SHP77 (cell line): ENCODE measurements around the gene BZW2.

Experiments
- DNase-seq, 2 experiments: peaks; one replicate each; lab custom pipeline; 2025; lab: John Stamatoyannopoulos, UW

BZW2 gene

GRCh38 chr7:16753932-16754855 is 108.2 kb downstream of the BZW2 start:
- DNase-seq: peak; percentile 67 to 76

- peak in 1 of 2 experiments; percentile 16 for DNase-seq
Measured at GRCh38 chr7:16754856-16755317, 108.9 kb downstream of the BZW2 start.

- DNase-seq: no peak
Measured at GRCh38 chr7:16755397-16755796, 109.4 kb downstream of the BZW2 start.
